RWPE2 (cell line): ENCODE data around the gene PI4K2A.

ENCODE experiments used
- ATAC-seq: fragments of 200-7000 bp; cut with Tn5 transposase; 3 replicates; pipeline ENCODE4 v1.9.1; 2021; ENCODE audit warnings: low read depth
- DNase-seq: peaks from one replicate; pipeline ENCODE4 v3.0.0-alpha.2; 2020; ENCODE audit warnings: low spot score
- H3K27ac ChIP-seq: fragments of 450-650 bp; 2 replicates; pipeline ENCODE4 v1.5.1; 2017; ENCODE audit warnings: mild to moderate bottlenecking; ENCODE audit not compliant: poor library complexity, severe bottlenecking
- H3K27me3 ChIP-seq: fragments of 250-450 bp; sonication (Bioruptor Pico); 2 replicates; pipeline ENCODE4 v1.5.1; 2021; ENCODE audit warnings: mild to moderate bottlenecking, moderate library complexity; ENCODE audit not compliant: insufficient read depth, poor library complexity, severe bottlenecking
- H3K36me3 ChIP-seq: fragments of 250-450 bp; sonication (Bioruptor Pico); 2 replicates; pipeline ENCODE4 v1.5.1; 2020; ENCODE audit warnings: low read depth, mild to moderate bottlenecking, moderate library complexity
- H3K4me1 ChIP-seq: fragments of 250-450 bp; sonication (Bioruptor Pico); 2 replicates; pipeline ENCODE4 v1.5.1; 2021; ENCODE audit warnings: mild to moderate bottlenecking, moderate library complexity; ENCODE audit not compliant: insufficient read depth, poor library complexity, severe bottlenecking
- H3K4me3 ChIP-seq: fragments of 250-450 bp; sonication (Bioruptor Pico); 2 replicates; pipeline ENCODE4 v1.5.1; 2021; ENCODE audit warnings: mild to moderate bottlenecking, moderate library complexity; ENCODE audit not compliant: severe bottlenecking
- H3K9me3 ChIP-seq: fragments of 250-450 bp; sonication (Bioruptor Pico); 2 replicates; pipeline ENCODE4 v1.5.1; 2021; ENCODE audit warnings: mild to moderate bottlenecking, moderate library complexity; ENCODE audit not compliant: severe bottlenecking
- CTCF ChIP-seq: fragments of 450-650 bp; IDR thresholded peaks from one replicate; pipeline ENCODE4 v1.5.1; 2017; ENCODE audit warnings: mild to moderate bottlenecking, moderate library complexity; ENCODE audit not compliant: poor library complexity, severe bottlenecking

Gene PI4K2A

GRCh38 chr10:97601268-97602215 is 38.9 kb upstream of the PI4K2A start:
- Histone ChIP-seq H3K4me3 (no peak overlapping the region), H3K27ac (no peak overlapping the region), H3K9me3 (no peaks in the 10 kb centered on the region), H3K4me1 (peaks cover 12% of the 10 kb centered on the region), H3K27me3 (no peaks in the 10 kb centered on the region), H3K36me3 (no peaks in the 10 kb centered on the region)
- DNase-seq (no peak), ATAC-seq (no peak)
- TF ChIP-seq CTCF = no peak

GRCh38 chr10:97607095-97607636 is 33.3 kb upstream of the PI4K2A start:
- no peak for TF ChIP-seq CTCF
- Histone ChIP-seq H3K4me3 (no peak overlapping the region), H3K27ac (no peak overlapping the region), H3K4me1 (peaks cover 13% of the 10 kb centered on the region), H3K36me3 (no peaks in the 10 kb centered on the region), H3K9me3 (no peaks in the 10 kb centered on the region), H3K27me3 (no peaks in the 10 kb centered on the region)
- DNase-seq (no peak), ATAC-seq (no peak)

- Histone ChIP-seq H3K27me3 (no peaks in the 10 kb centered on the region), H3K36me3 (no peaks in the 10 kb centered on the region), H3K9me3 (no peaks in the 10 kb centered on the region), H3K27ac (peak overlapping the region; percentile 16), H3K4me1 (peaks cover 13% of the 10 kb centered on the region), H3K4me3 (no peak overlapping the region)
- DNase-seq (no peak), ATAC-seq (peak; percentile 36)
- no peak for TF ChIP-seq CTCF
Observed at GRCh38 chr10:97608991-97609561, 31.4 kb upstream of the PI4K2A start.

- no peaks in the 10 kb centered on the region for H3K9me3 ChIP-seq
- no peak overlapping the region for H3K4me3 ChIP-seq
- no peaks in the 10 kb centered on the region for H3K27me3 ChIP-seq
- no peak for TF ChIP-seq CTCF
- no peak for ATAC-seq
- no peak overlapping the region for H3K27ac ChIP-seq
- no peaks in the 10 kb centered on the region for H3K36me3 ChIP-seq
- peaks cover 13% of the 10 kb centered on the region for H3K4me1 ChIP-seq
- no peak for DNase-seq
Observed at GRCh38 chr10:97611473-97611872, 29.0 kb upstream of the PI4K2A start.

GRCh38 chr10:97612386-97612785 is 28.1 kb upstream of the PI4K2A start:
- peak; percentile 94 for ATAC-seq

More at GRCh38 chr10:97612386-97612785, 28.1 kb upstream of the PI4K2A start:
- H3K36me3 ChIP-seq = no peaks in the 10 kb centered on the region
- H3K9me3 ChIP-seq = no peaks in the 10 kb centered on the region
- no peak for DNase-seq
- no peaks in the 10 kb centered on the region for H3K27me3 ChIP-seq
- H3K27ac ChIP-seq = no peak overlapping the region
- TF ChIP-seq CTCF = peak; percentile 76
- peaks cover 13% of the 10 kb centered on the region for H3K4me1 ChIP-seq
- H3K4me3 ChIP-seq = no peak overlapping the region
